Measurements from ENCODE around the gene CISH. TPM values are rescaled to one million over a fixed set of nuclear protein-coding genes. Genes with fewer than 3 reads are reported as not detected.

The CISH gene
- total RNA-seq, 1 experiment from 2014 or later, result 2.3 TPM

- POLR2A ChIA-PET (ENCODE audit: unreplicated experiment), result no interaction called here
- ATAC-seq (no peak), DNase-seq (no peak)
- Histone ChIP-seq H3K79me2 (ENCODE audit: low read length) (no peaks in the 10 kb centered on the region), H2AFZ (ENCODE audit: low read length) (no peak overlapping the region), H3K36me3 (ENCODE audit: low read depth, low read length) (no peaks in the 10 kb centered on the region), H3K4me3 (ENCODE audit: low read length) (no peak overlapping the region), H3K9ac (ENCODE audit: low read length) (no peak overlapping the region), H3K4me2 (ENCODE audit: low read length) (no peak overlapping the region), H3F3A (ENCODE audit: low read length, unreplicated experiment) (no peaks in the 10 kb centered on the region), H3K27ac (ENCODE audit: low read length) (no peak overlapping the region), H3K4me1 (ENCODE audit: insufficient read depth, low read length) (peaks cover 27% of the 10 kb centered on the region), H4K20me1 (ENCODE audit: low read length) (no peaks in the 10 kb centered on the region), H3K27me3 (ENCODE audit: low read length) (no peaks in the 10 kb centered on the region), H3K9me2 (replicated peaks; ENCODE audit: low read length) (no peaks in the 10 kb centered on the region), H3K9me3 (ENCODE audit: low read length) (no peaks in the 10 kb centered on the region)
- TF ChIP-seq EZH2phosphoT487 (IDR thresholded peaks at IDR 0.05; ENCODE audit: borderline replicate concordance, low read length) (no peak), CTCF (conservative IDR thresholded peaks at IDR 0.05; ENCODE audit: low read depth, low read length) (no peak), EZH2 (IDR thresholded peaks at IDR 0.05; ENCODE audit: low read length, unreplicated experiment) (no peak)
- intact Hi-C loops (cut with micrococcal nuclease), result no loop called here
- BruUV-seq (replicated peaks), result no TSS peak
- CTCF ChIA-PET, result no interaction called here
These were observed 12.4 kb downstream of the CISH start for GRCh38 chr3:50599115-50599715.

GRCh38 chr3:50594253-50594785 is 17.3 kb downstream of the CISH start:
- Histone ChIP-seq H3K4me2 (ENCODE audit: low read length) (no peak overlapping the region), H3K9me3 (ENCODE audit: low read length) (no peaks in the 10 kb centered on the region), H4K20me1 (ENCODE audit: low read length) (no peaks in the 10 kb centered on the region), H3K4me1 (ENCODE audit: insufficient read depth, low read length) (peaks cover 2% of the 10 kb centered on the region; the same call in 1 of the 2 replicates), H3K4me3 (ENCODE audit: low read length) (no peak overlapping the region), H3K27ac (ENCODE audit: low read length) (no peak overlapping the region), H3K79me2 (ENCODE audit: low read length) (no peaks in the 10 kb centered on the region), H3K9me2 (replicated peaks; ENCODE audit: low read length) (no peaks in the 10 kb centered on the region), H2AFZ (ENCODE audit: low read length) (no peak overlapping the region), H3K36me3 (ENCODE audit: low read depth, low read length) (no peaks in the 10 kb centered on the region), H3K27me3 (ENCODE audit: low read length) (no peaks in the 10 kb centered on the region), H3F3A (ENCODE audit: low read length, unreplicated experiment) (no peaks in the 10 kb centered on the region), H3K9ac (ENCODE audit: low read length) (no peak overlapping the region)
- TF ChIP-seq CTCF (conservative IDR thresholded peaks at IDR 0.05; ENCODE audit: low read depth, low read length) (no peak), EZH2phosphoT487 (IDR thresholded peaks at IDR 0.05; ENCODE audit: borderline replicate concordance, low read length) (no peak), EZH2 (IDR thresholded peaks at IDR 0.05; ENCODE audit: low read length, unreplicated experiment) (no peak)
- no TSS peak for BruUV-seq (replicated peaks)
- ChIA-PET CTCF (interaction anchor here (0.6 kb wide), 2 partner anchors 18 to 71 kb away, joined by 3 to 10 read pairs; partner anchors contain the start of gene CISH), POLR2A (ENCODE audit: unreplicated experiment) (no interaction called here)
- intact Hi-C loops (cut with micrococcal nuclease), result no loop called here
- DNase-seq (no peak), ATAC-seq (no peak)

GRCh38 chr3:50592568-50592967 is 19.0 kb downstream of the CISH start:
- Histone ChIP-seq H3K9me2 (replicated peaks; ENCODE audit: low read length) (no peaks in the 10 kb centered on the region), H3K9ac (ENCODE audit: low read length) (no peak overlapping the region), H3K79me2 (ENCODE audit: low read length) (no peaks in the 10 kb centered on the region), H2AFZ (ENCODE audit: low read length) (no peak overlapping the region), H3K9me3 (ENCODE audit: low read length) (no peaks in the 10 kb centered on the region), H3K4me3 (ENCODE audit: low read length) (no peak overlapping the region), H3K4me1 (ENCODE audit: insufficient read depth, low read length) (peaks cover 2% of the 10 kb centered on the region; the same call in 1 of the 2 replicates), H3K27ac (ENCODE audit: low read length) (no peak overlapping the region), H3K36me3 (ENCODE audit: low read depth, low read length) (no peaks in the 10 kb centered on the region), H4K20me1 (ENCODE audit: low read length) (no peaks in the 10 kb centered on the region), H3K27me3 (ENCODE audit: low read length) (no peaks in the 10 kb centered on the region), H3K4me2 (ENCODE audit: low read length) (no peak overlapping the region), H3F3A (ENCODE audit: low read length, unreplicated experiment) (no peaks in the 10 kb centered on the region)
- TF ChIP-seq EZH2 (IDR thresholded peaks at IDR 0.05; ENCODE audit: low read length, unreplicated experiment), result no peak
- no peak for TF ChIP-seq CTCF (conservative IDR thresholded peaks at IDR 0.05; ENCODE audit: low read depth, low read length)
- no peak for TF ChIP-seq EZH2phosphoT487 (IDR thresholded peaks at IDR 0.05; ENCODE audit: borderline replicate concordance, low read length)
- DNase-seq, result no peak
- peak; percentile 6; the same call in 1 of the 2 replicates for ATAC-seq
- intact Hi-C loops (cut with micrococcal nuclease), result no loop called here
- ChIA-PET POLR2A (ENCODE audit: unreplicated experiment) (no interaction called here), CTCF (interaction anchor here (1.1 kb wide), 1 partner anchor 10 kb away, joined by 4 read pairs; no protein-coding TSS in a partner anchor)
- no TSS peak for BruUV-seq (replicated peaks)

Data from PC-3 (cell line).